Panc1 (cell line): ENCODE measurements around the gene SUGCT. TPM values are rescaled to one million over a fixed set of nuclear protein-coding genes. Genes with fewer than 3 reads are reported as not detected.
A peak's percentile ranks its signal among the peaks of the same experiment; 100 is the strongest.

Source experiments
- ATAC-seq: fragments of 200-7000 bp; cut with Tn5 transposase; 2 replicates; pipeline ENCODE4 v1.9.1; 2020; ENCODE audit warnings: mild to moderate bottlenecking, moderate library complexity
- Bru-seq: library from RNA; stranded (reverse); fragments of 400-500 nt; gene quantifications from one replicate; lab custom pipeline; 2021; lab: Mats Ljungman, UMichigan
- BruChase-seq, 2 experiments: library from RNA; stranded (reverse); fragments of 400-500 nt; gene quantifications; one replicate each; lab custom pipeline; 2021; lab: Mats Ljungman, UMichigan
- BruUV-seq: library from RNA; stranded (reverse); fragments of 400-500 nt; replicated peaks from 2 replicates; lab custom pipeline; 2021; lab: Mats Ljungman, UMichigan
- CTCF ChIA-PET: fragments of 300-600 bp; sonication (Branson Sonifier 250); formaldehyde crosslinking; loops from one replicate; lab custom pipeline; 2022; ENCODE audit warnings: antibody characterized with exemption; lab: Charles Lee
- POLR2A ChIA-PET: fragments of 300-600 bp; sonication (Branson Sonifier 250); formaldehyde crosslinking; loops from one replicate; lab custom pipeline; 2022; ENCODE audit warnings: antibody characterized with exemption; lab: Charles Lee
- DNase-seq: peaks from one replicate; pipeline ENCODE4 v3.0.0-alpha.2; 2010; ENCODE audit warnings: low read depth, low spot score
- H3K27ac ChIP-seq: 2 replicates; pipeline ENCODE4 v1.5.1; 2011; ENCODE audit warnings: mild to moderate bottlenecking, low read length, inconsistent platforms
- H3K27me3 ChIP-seq: fragments of 200-500 bp; sonication (Bioruptor generic); 2 replicates; pipeline ENCODE4 v1.6.0; 2014; ENCODE audit warnings: low read length, inconsistent platforms; ENCODE audit not compliant: control insufficient read depth, insufficient read depth
- H3K36me3 ChIP-seq: fragments of 200-500 bp; sonication (Bioruptor generic); 2 replicates; pipeline ENCODE4 v1.5.1; 2014; ENCODE audit warnings: inconsistent platforms, mild to moderate bottlenecking, low read length, moderate library complexity; ENCODE audit not compliant: control insufficient read depth, insufficient read depth
- H3K4me1 ChIP-seq: 2 replicates; pipeline ENCODE4 v1.5.1; 2011; ENCODE audit warnings: inconsistent platforms, mild to moderate bottlenecking, low read length, moderate library complexity; ENCODE audit not compliant: control insufficient read depth, insufficient read depth
- H3K4me3 ChIP-seq, 2 experiments: 2 replicates each; pipeline ENCODE4 v1.5.1; 2011 to 2012; ENCODE audit warnings: low read depth in 2 of 2, low read length in 2 of 2, mild to moderate bottlenecking in 2 of 2, inconsistent platforms in 1 of 2, moderate library complexity in 1 of 2
- H3K9me3 ChIP-seq: fragments of 200-500 bp; sonication (Bioruptor generic); 2 replicates; pipeline ENCODE4 v1.5.1; 2014; ENCODE audit warnings: low read depth, mild to moderate bottlenecking, inconsistent platforms, low read length, moderate library complexity; ENCODE audit not compliant: control insufficient read depth, insufficient read depth
- CTCF ChIP-seq: fragments of 450-650 bp; IDR thresholded peaks from 2 replicates; pipeline ENCODE4 v1.5.1; 2017; ENCODE audit warnings: mild to moderate bottlenecking
- POLR2AphosphoS5 ChIP-seq: IDR thresholded peaks from 2 replicates; pipeline ENCODE4 v1.6.1; 2012; ENCODE audit warnings: mild to moderate bottlenecking, low read depth, low read length, moderate library complexity
- SIN3A ChIP-seq: IDR thresholded peaks from 2 replicates; pipeline ENCODE4 v1.6.1; 2012; ENCODE audit warnings: low read depth, mild to moderate bottlenecking, low read length, moderate library complexity, borderline replicate concordance; ENCODE audit not compliant: insufficient read depth
- TCF7L2 ChIP-seq: IDR thresholded peaks from 2 replicates; pipeline ENCODE4 v1.6.1; 2011; ENCODE audit warnings: mild to moderate bottlenecking, low read depth, low read length, inconsistent platforms
- in situ Hi-C: cut with HindIII; loops from 2 replicates; pipeline ENCODE4 v1.10.0; 2016; ENCODE audit warnings: low sequenced_read_pairs, low pct_unique_long_range_greater_than_20kb
- intact Hi-C: fragments of 100-400 bp; cut with micrococcal nuclease; formaldehyde crosslinking; loops from one replicate; pipeline ENCODE4 v1.10.0; 2022; ENCODE audit not compliant: unreplicated experiment
- long read RNA-seq: library from polyadenylated mRNA; unstranded; transcript quantifications from one replicate; pipeline ENCODE4 v2.0.0, GENCODE V29; 2021; ENCODE audit not compliant: unreplicated experiment
- polyA plus RNA-seq: library from polyadenylated mRNA; unstranded; fragments of >200 nt; gene quantifications from one replicate; pipeline ENCODE4 v1.2.1, GENCODE V29; 2012; ENCODE audit warnings: missing spikeins; ENCODE audit not compliant: insufficient read length
- total RNA-seq: library from RNA; stranded (reverse); gene quantifications from one replicate; pipeline ENCODE4 v1.2.1, GENCODE V29; 2021; ENCODE audit not compliant: unreplicated experiment
- TF ChIP-seq, protein P1 (sequence below), 2 experiments: IDR thresholded peaks; 2 replicates each; pipeline ENCODE4 v1.6.1; 2011 to 2012; ENCODE audit warnings: low read depth in 2 of 2, control low read depth in 1 of 2, low read length in 1 of 2, mild to moderate bottlenecking in 1 of 2, moderate library complexity in 1 of 2; ENCODE audit not compliant: insufficient read depth in 1 of 2

Gene SUGCT
- total RNA-seq = 3.1 TPM
- 3.9 TPM for polyA plus RNA-seq
- percentile 41 among the genes with signal in this experiment for Bru-seq, nascent RNA
- BruChase-seq, experiment 1, labeled RNA remaining after a 2-hour chase = percentile 40 among the genes with signal in this experiment
- percentile 34 among the genes with signal in this experiment for BruChase-seq, experiment 2, labeled RNA remaining after a 6-hour chase
- long read RNA-seq, partial matches to known transcripts = 0 of 1 reads
- long read RNA-seq, other reads (novel, unspliced or antisense) = 1 of 1 reads

GRCh38 chr7:40134428-40135316 lies at the start of gene SUGCT, which contains the start of gene MPLKIP:
TSS of gene SUGCT (plus strand) at chr7:40135005.
TSS of gene MPLKIP (minus strand) at chr7:40134622. CDS start at chr7:40134567, 55 bp downstream.
- intact Hi-C loops = no loop called here
- ChIA-PET CTCF (interaction anchor here (0.6 to 0.7 kb wide), 4 partner anchors 22 to 28 kb away, joined by 3 to 14 read pairs (median 4); no protein-coding TSS in a partner anchor), POLR2A (interaction anchor here (0.6 kb wide), 1 partner anchor 29 kb away, joined by 3 read pairs; no protein-coding TSS in a partner anchor)
- peak; percentile 80 for DNase-seq
- Histone ChIP-seq H3K36me3 (no peaks in the 10 kb centered on the region; the same call in none of the 2 replicates), H3K27ac (peak within 1 kb of the TSS; percentile 95), H3K27me3 (no peaks in the 10 kb centered on the region), H3K9me3 (no peaks in the 10 kb centered on the region), H3K4me3 (peak within 1 kb of the TSS; percentile 71 to 79), H3K4me1 (peaks cover 10% of the 10 kb centered on the region; the same call in 1 of the 2 replicates)
- TF ChIP-seq, protein P1, sequence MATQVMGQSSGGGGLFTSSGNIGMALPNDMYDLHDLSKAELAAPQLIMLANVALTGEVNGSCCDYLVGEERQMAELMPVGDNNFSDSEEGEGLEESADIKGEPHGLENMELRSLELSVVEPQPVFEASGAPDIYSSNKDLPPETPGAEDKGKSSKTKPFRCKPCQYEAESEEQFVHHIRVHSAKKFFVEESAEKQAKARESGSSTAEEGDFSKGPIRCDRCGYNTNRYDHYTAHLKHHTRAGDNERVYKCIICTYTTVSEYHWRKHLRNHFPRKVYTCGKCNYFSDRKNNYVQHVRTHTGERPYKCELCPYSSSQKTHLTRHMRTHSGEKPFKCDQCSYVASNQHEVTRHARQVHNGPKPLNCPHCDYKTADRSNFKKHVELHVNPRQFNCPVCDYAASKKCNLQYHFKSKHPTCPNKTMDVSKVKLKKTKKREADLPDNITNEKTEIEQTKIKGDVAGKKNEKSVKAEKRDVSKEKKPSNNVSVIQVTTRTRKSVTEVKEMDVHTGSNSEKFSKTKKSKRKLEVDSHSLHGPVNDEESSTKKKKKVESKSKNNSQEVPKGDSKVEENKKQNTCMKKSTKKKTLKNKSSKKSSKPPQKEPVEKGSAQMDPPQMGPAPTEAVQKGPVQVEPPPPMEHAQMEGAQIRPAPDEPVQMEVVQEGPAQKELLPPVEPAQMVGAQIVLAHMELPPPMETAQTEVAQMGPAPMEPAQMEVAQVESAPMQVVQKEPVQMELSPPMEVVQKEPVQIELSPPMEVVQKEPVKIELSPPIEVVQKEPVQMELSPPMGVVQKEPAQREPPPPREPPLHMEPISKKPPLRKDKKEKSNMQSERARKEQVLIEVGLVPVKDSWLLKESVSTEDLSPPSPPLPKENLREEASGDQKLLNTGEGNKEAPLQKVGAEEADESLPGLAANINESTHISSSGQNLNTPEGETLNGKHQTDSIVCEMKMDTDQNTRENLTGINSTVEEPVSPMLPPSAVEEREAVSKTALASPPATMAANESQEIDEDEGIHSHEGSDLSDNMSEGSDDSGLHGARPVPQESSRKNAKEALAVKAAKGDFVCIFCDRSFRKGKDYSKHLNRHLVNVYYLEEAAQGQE (IDR thresholded peaks at IDR 0.05; ENCODE audit: insufficient read depth in 1 of 2, low read depth in 2 of 2, low read length in 1 of 2) = peak in 1 of 2 experiments; percentile 36; a peak in 2 of 4 replicates
- peak; percentile 92 for TF ChIP-seq POLR2AphosphoS5
- peak; percentile 62; the same call in 1 of the 2 replicates for TF ChIP-seq SIN3A
- TF ChIP-seq CTCF = peak; percentile 100
- TF ChIP-seq TCF7L2 = peak; percentile 64
- in situ Hi-C loops = no loop called here
- no TSS peak for BruUV-seq
- ATAC-seq = peak; percentile 96

- DNase-seq = no peak
- in situ Hi-C loops (no loop called here), intact Hi-C loops (no loop called here)
- BruUV-seq = no TSS peak
- POLR2A ChIA-PET = no interaction called here
- Histone ChIP-seq H3K27ac (no peak overlapping the region), H3K36me3 (peaks cover 42% of the 10 kb centered on the region), H3K27me3 (no peaks in the 10 kb centered on the region), H3K4me3 (no peak overlapping the region), H3K4me1 (peaks cover 6% of the 10 kb centered on the region; the same call in 1 of the 2 replicates), H3K9me3 (no peaks in the 10 kb centered on the region)
- CTCF ChIA-PET = no interaction called here
- TF ChIP-seq CTCF = no peak
- TF ChIP-seq TCF7L2 = no peak
- TF ChIP-seq SIN3A = no peak
- TF ChIP-seq POLR2AphosphoS5 = no peak
- TF ChIP-seq, protein P1 (IDR thresholded peaks at IDR 0.05; ENCODE audit: insufficient read depth in 1 of 2, low read depth in 2 of 2, low read length in 1 of 2) = no peak
- no peak for ATAC-seq
Measured at GRCh38 chr7:40092182-40092581, 42.6 kb upstream of the SUGCT start.
